ENCODE results near the gene C1orf210. TPM values are rescaled to one million over a fixed set of nuclear protein-coding genes. Genes with fewer than 3 reads are reported as not detected.

C1orf210 gene
- total RNA-seq, 1 experiment from 2014 or later: 7.8 TPM

- BruUV-seq (replicated peaks): no TSS peak
- Mint-ChIP-seq H3K36me3 (ENCODE audit: insufficient read depth, unreplicated experiment) (no peaks in the 10 kb centered on the region), H3K27me3 (ENCODE audit: insufficient read depth, unreplicated experiment) (no peaks in the 10 kb centered on the region), H3K4me3 (ENCODE audit: unreplicated experiment) (no peak overlapping the region), H3K4me1 (ENCODE audit: low read depth, unreplicated experiment) (no peaks in the 10 kb centered on the region), H3K27ac (ENCODE audit: unreplicated experiment) (no peak overlapping the region), H3K9me3 (ENCODE audit: unreplicated experiment) (no peaks in the 10 kb centered on the region)
- intact Hi-C loops (cut with micrococcal nuclease; ENCODE audit: unreplicated experiment): loop anchor here (1.0 to 10.0 kb wide), 3 partner anchors 46 to 175 kb away; partner anchors contain the start of genes C1orf210 and CDC20
- H3K9me3 ChIP-seq: no peaks in the 10 kb centered on the region
- H3K27me3 ChIP-seq (replicated peaks; ENCODE audit: control insufficient read depth, insufficient read depth, low read length): no peaks in the 10 kb centered on the region
- CTCF ChIA-PET: interaction anchor here (1.2 kb wide), 1 partner anchor 46 kb away, joined by 9 read pairs; the partner anchor contains the start of gene C1orf210
- H3K36me3 ChIP-seq (ENCODE audit: control insufficient read depth, insufficient read depth, low read length): no peaks in the 10 kb centered on the region
- TF ChIP-seq, protein P1, sequence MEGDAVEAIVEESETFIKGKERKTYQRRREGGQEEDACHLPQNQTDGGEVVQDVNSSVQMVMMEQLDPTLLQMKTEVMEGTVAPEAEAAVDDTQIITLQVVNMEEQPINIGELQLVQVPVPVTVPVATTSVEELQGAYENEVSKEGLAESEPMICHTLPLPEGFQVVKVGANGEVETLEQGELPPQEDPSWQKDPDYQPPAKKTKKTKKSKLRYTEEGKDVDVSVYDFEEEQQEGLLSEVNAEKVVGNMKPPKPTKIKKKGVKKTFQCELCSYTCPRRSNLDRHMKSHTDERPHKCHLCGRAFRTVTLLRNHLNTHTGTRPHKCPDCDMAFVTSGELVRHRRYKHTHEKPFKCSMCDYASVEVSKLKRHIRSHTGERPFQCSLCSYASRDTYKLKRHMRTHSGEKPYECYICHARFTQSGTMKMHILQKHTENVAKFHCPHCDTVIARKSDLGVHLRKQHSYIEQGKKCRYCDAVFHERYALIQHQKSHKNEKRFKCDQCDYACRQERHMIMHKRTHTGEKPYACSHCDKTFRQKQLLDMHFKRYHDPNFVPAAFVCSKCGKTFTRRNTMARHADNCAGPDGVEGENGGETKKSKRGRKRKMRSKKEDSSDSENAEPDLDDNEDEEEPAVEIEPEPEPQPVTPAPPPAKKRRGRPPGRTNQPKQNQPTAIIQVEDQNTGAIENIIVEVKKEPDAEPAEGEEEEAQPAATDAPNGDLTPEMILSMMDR (IDR thresholded peaks at IDR 0.05; ENCODE audit: insufficient read depth in 1 of 2, low read depth in 1 of 2, low read length in 1 of 2, severe bottlenecking in 1 of 2, unreplicated experiment in 1 of 2): no peak
- DNase-seq: no peak
- no peak overlapping the region for H3K4me3 ChIP-seq (ENCODE audit: low read depth, low read length)
- no peaks in the 10 kb centered on the region for H3K4me1 ChIP-seq
- POLR2A ChIA-PET: no interaction called here
Observed at GRCh38 chr1:43238991-43239469, 46.4 kb downstream of the C1orf210 start.

DNA sequence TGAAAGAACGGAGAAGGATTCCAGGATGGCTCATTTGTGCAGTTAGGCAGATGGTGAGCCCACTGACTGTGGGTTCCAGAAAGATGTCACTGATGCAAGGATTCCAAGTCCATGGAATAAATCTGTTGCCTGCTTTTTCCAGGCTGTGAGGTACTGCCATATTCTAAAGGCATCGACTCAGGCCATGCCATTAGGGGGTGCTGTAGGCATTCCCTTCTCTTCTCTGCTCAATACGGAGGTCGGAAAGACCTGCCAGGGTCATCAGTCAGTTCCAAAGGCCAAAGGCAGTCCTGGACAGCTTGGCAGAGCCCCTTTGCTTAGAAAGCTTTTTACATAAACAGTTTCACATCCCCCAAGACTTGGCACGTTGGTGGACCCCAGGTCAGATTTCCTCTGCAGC lies 47.3 kb downstream of the C1orf210 start:
- ChIA-PET POLR2A (no interaction called here), CTCF (interaction anchor here (1.0 to 1.2 kb wide), 3 partner anchors 47 to 176 kb away, joined by 3 to 9 read pairs (median 5); partner anchors contain the start of gene C1orf210)
- DNase-seq: peak; percentile 72 to 73
- H3K4me1 Mint-ChIP-seq (ENCODE audit: low read depth, unreplicated experiment): no peaks in the 10 kb centered on the region
- no peaks in the 10 kb centered on the region for H3K36me3 ChIP-seq (ENCODE audit: control insufficient read depth, insufficient read depth, low read length)
- H3K36me3 Mint-ChIP-seq (ENCODE audit: insufficient read depth, unreplicated experiment): no peaks in the 10 kb centered on the region
- no peaks in the 10 kb centered on the region for H3K9me3 Mint-ChIP-seq (ENCODE audit: unreplicated experiment)
- no peaks in the 10 kb centered on the region for H3K27me3 Mint-ChIP-seq (ENCODE audit: insufficient read depth, unreplicated experiment)
- no TSS peak for BruUV-seq (replicated peaks)
- H3K27ac Mint-ChIP-seq (ENCODE audit: unreplicated experiment): no peak overlapping the region
- H3K4me3 Mint-ChIP-seq (ENCODE audit: unreplicated experiment): no peak overlapping the region
- H3K27me3 ChIP-seq (replicated peaks; ENCODE audit: control insufficient read depth, insufficient read depth, low read length): no peaks in the 10 kb centered on the region
- no peaks in the 10 kb centered on the region for H3K4me1 ChIP-seq
- intact Hi-C loops (cut with micrococcal nuclease; ENCODE audit: unreplicated experiment): loop anchor here (1.0 to 10.0 kb wide), 3 partner anchors 47 to 176 kb away; partner anchors contain the start of genes C1orf210 and CDC20
- H3K9me3 ChIP-seq: no peaks in the 10 kb centered on the region
- TF ChIP-seq, protein P1 (IDR thresholded peaks at IDR 0.05; ENCODE audit: insufficient read depth in 1 of 2, low read depth in 1 of 2, low read length in 1 of 2, severe bottlenecking in 1 of 2, unreplicated experiment in 1 of 2): peak; percentile 39 to 69
- H3K4me3 ChIP-seq (ENCODE audit: low read depth, low read length): no peak overlapping the region

DNA sequence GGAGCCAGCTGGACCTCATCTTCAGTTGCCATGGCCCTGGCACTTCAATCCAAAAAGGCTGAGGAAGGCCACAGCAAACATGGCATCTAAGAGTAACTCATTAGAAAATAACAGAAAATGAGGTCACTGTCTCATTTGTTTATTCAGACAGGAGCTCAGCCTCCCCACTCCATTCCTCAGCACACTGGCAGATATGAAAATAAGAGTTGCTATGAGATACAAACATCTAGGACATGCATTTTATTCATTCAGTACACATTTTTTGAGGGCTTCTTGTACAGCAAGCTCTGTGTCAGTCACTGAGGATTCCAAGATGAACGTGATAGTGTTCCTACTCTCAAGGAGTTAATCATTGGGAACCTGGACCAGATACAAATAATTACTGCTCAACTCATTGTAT lies 48.3 kb downstream of the C1orf210 start:
- H3K36me3 Mint-ChIP-seq (ENCODE audit: insufficient read depth, unreplicated experiment): no peaks in the 10 kb centered on the region
- H3K4me1 ChIP-seq: no peaks in the 10 kb centered on the region
- no peak overlapping the region for H3K27ac Mint-ChIP-seq (ENCODE audit: unreplicated experiment)
- no peaks in the 10 kb centered on the region for H3K27me3 Mint-ChIP-seq (ENCODE audit: insufficient read depth, unreplicated experiment)
- no peaks in the 10 kb centered on the region for H3K27me3 ChIP-seq (replicated peaks; ENCODE audit: control insufficient read depth, insufficient read depth, low read length)
- TF ChIP-seq, protein P1 (IDR thresholded peaks at IDR 0.05; ENCODE audit: insufficient read depth in 1 of 2, low read depth in 1 of 2, low read length in 1 of 2, severe bottlenecking in 1 of 2, unreplicated experiment in 1 of 2): no peak
- H3K9me3 ChIP-seq: no peaks in the 10 kb centered on the region
- H3K9me3 Mint-ChIP-seq (ENCODE audit: unreplicated experiment): no peaks in the 10 kb centered on the region
- intact Hi-C loops (cut with micrococcal nuclease; ENCODE audit: unreplicated experiment): loop anchor here (10.0 kb wide), 1 partner anchor 48 kb away; the partner anchor contains the start of gene C1orf210
- ChIA-PET POLR2A (no interaction called here), CTCF (no interaction called here)
- no TSS peak for BruUV-seq (replicated peaks)
- H3K4me1 Mint-ChIP-seq (ENCODE audit: low read depth, unreplicated experiment): no peaks in the 10 kb centered on the region
- no peak for DNase-seq
- H3K4me3 Mint-ChIP-seq (ENCODE audit: unreplicated experiment): no peak overlapping the region
- no peaks in the 10 kb centered on the region for H3K36me3 ChIP-seq (ENCODE audit: control insufficient read depth, insufficient read depth, low read length)
- H3K4me3 ChIP-seq (ENCODE audit: low read depth, low read length): no peak overlapping the region
